Fibroblast of villous mesenchyme (primary cell): ENCODE results near the gene FCRLA. TPM values are rescaled to one million over a fixed set of nuclear protein-coding genes. Genes with fewer than 3 reads are reported as not detected.
"Not testable (repeated sequence)": the region's sequence is repeated elsewhere in the genome, so short reads cannot be mapped to it uniquely, and the experiment has no call there.

ENCODE experiments used
- DNase-seq: peaks from one replicate; pipeline ENCODE4 v3.0.0-alpha.2; 2010; ENCODE audit warnings: low read depth
- H3K4me3 ChIP-seq: 2 replicates; pipeline ENCODE4 v1.5.1; 2011; ENCODE audit warnings: low read depth, mild to moderate bottlenecking, low read length
- CTCF ChIP-seq: IDR thresholded peaks from 2 replicates; pipeline ENCODE4 v1.5.1; 2012; ENCODE audit warnings: low read depth, mild to moderate bottlenecking, low read length; ENCODE audit not compliant: insufficient read depth
- total RNA-seq: library from RNA; depleted of rRNA; stranded (reverse); fragments of >200 nt; gene quantifications from 2 replicates; pipeline ENCODE4 v1.2.3, GENCODE V29; 2012

Gene FCRLA
- total RNA-seq, 1 donor = 0.86 TPM

GRCh38 chr1:161676958-161677689, 29.9 kb upstream of the FCRLA start:
- DNase-seq = no peak
- no peak overlapping the region for H3K4me3 ChIP-seq
- no peak for TF ChIP-seq CTCF

GRCh38 chr1:161678500-161678899, 28.5 kb upstream of the FCRLA start:
- no peak for DNase-seq
- no peak for TF ChIP-seq CTCF

GRCh38 chr1:161681879-161682278, 25.1 kb upstream of the FCRLA start:
- no peak for TF ChIP-seq CTCF
- DNase-seq = no peak
- H3K4me3 ChIP-seq = no peak overlapping the region

More at GRCh38 chr1:161678500-161678899, 28.5 kb upstream of the FCRLA start:
- H3K4me3 ChIP-seq = no peak overlapping the region

GRCh38 chr1:161688946-161689345, 18.1 kb upstream of the FCRLA start:
- DNase-seq = no peak
- TF ChIP-seq CTCF = no peak
- no peak overlapping the region for H3K4me3 ChIP-seq

- DNase-seq = no peak
- no peak overlapping the region for H3K4me3 ChIP-seq
- TF ChIP-seq CTCF = no peak
These were observed 15.2 kb upstream of the FCRLA start for GRCh38 chr1:161691846-161692245.

- H3K4me3 ChIP-seq, DNase-seq: not testable (repeated sequence)
These were observed 13.9 kb upstream of the FCRLA start for GRCh38 chr1:161693020-161693712.

GRCh38 chr1:161698302-161698701, 8.7 kb upstream of the FCRLA start:
- H3K4me3 ChIP-seq, DNase-seq: not testable (repeated sequence)

- DNase-seq = peak; percentile 10
These were observed 4.8 kb upstream of the FCRLA start for GRCh38 chr1:161702250-161702649.

More at GRCh38 chr1:161702250-161702649, 4.8 kb upstream of the FCRLA start:
- H3K4me3 ChIP-seq = no peak overlapping the region
- no peak for TF ChIP-seq CTCF
